ENCODE data around the gene ROBO1. TPM values are rescaled to one million over a fixed set of nuclear protein-coding genes. Genes with fewer than 3 reads are reported as not detected.

The ROBO1 gene
- total RNA-seq, 1 donor from 2014 or later: 43.7 TPM

DNA sequence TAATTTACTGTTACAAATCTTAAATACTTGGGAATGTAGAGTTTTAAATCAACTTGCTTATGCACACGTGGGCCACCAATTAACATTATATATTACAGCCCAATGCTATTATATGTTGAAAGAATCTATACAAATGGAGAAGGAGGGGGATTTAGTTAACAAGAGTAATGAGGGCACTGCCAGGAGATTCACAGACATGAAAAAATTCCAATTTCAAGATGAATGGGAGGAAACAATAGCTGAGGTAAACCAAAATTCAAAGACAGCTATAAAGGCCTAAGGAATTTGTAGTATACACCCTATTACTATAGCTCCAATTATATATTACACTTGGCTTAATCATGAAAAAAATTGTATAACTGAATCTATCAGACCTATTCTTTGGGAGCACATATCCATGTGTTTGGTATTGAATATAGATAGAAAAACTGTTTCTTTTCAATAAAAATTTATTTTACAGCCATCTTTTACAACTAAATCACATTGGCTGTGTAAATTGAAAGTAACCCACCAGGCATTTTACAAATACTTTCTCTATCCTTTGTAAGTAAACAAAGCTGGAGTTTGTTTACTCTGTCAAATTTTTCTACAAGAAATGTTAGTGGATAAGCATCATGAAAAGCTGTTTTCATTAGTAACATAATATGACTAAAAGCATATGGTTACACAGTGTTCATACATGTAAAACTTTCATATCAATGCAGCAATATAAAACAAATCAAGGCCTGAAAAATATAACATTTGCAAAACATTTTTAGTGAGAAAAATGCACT is 1045.8 kb downstream of the ROBO1 start:
- Mint-ChIP-seq H3K9me3 (ENCODE audit: low read depth) (no peaks in the 10 kb centered on the region), H3K27ac (ENCODE audit: unreplicated experiment) (no peak overlapping the region), H3K4me3 (ENCODE audit: unreplicated experiment) (no peak overlapping the region), H3K36me3 (ENCODE audit: low read depth) (no peaks in the 10 kb centered on the region), H3K4me1 (ENCODE audit: low read depth) (peaks cover 24% of the 10 kb centered on the region), H3K27me3 (ENCODE audit: low read depth) (no peaks in the 10 kb centered on the region)
- no peak for DNase-seq (ENCODE audit: low spot score)
- TF ChIP-seq, protein P1, sequence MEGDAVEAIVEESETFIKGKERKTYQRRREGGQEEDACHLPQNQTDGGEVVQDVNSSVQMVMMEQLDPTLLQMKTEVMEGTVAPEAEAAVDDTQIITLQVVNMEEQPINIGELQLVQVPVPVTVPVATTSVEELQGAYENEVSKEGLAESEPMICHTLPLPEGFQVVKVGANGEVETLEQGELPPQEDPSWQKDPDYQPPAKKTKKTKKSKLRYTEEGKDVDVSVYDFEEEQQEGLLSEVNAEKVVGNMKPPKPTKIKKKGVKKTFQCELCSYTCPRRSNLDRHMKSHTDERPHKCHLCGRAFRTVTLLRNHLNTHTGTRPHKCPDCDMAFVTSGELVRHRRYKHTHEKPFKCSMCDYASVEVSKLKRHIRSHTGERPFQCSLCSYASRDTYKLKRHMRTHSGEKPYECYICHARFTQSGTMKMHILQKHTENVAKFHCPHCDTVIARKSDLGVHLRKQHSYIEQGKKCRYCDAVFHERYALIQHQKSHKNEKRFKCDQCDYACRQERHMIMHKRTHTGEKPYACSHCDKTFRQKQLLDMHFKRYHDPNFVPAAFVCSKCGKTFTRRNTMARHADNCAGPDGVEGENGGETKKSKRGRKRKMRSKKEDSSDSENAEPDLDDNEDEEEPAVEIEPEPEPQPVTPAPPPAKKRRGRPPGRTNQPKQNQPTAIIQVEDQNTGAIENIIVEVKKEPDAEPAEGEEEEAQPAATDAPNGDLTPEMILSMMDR (IDR thresholded peaks at IDR 0.05): no peak

DNA sequence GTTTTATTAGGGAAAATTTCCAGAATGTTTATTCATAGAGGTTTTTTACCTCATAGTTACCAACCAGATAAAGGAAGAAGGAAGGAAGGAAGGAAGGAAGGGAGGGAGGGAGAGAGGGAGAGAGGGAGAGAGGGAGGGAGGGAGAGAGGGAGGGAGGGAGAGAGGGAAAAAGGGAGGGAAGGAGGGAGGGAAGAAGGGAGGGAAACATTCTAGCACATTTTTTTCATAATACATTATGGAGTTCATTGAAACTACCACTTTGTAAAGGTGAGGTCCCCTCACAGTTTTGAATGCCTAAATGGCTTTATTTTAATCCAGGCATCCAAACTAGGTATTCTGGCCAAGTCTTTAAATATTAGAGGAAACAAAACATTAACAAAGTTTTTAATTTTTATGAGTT is 1049.1 kb downstream of the ROBO1 start:
- H3K36me3 Mint-ChIP-seq (ENCODE audit: low read depth): peaks cover 8% of the 10 kb centered on the region
- H3K27me3 Mint-ChIP-seq (ENCODE audit: low read depth): no peaks in the 10 kb centered on the region
- peaks cover 3% of the 10 kb centered on the region for H3K9me3 Mint-ChIP-seq (ENCODE audit: low read depth)
- H3K4me1 Mint-ChIP-seq (ENCODE audit: low read depth): peaks cover 3% of the 10 kb centered on the region
- no peak overlapping the region for H3K27ac Mint-ChIP-seq (ENCODE audit: unreplicated experiment)
- TF ChIP-seq, protein P1 (IDR thresholded peaks at IDR 0.05): no peak
- DNase-seq (ENCODE audit: low spot score): no peak
- no peak overlapping the region for H3K4me3 Mint-ChIP-seq (ENCODE audit: unreplicated experiment)

DNA sequence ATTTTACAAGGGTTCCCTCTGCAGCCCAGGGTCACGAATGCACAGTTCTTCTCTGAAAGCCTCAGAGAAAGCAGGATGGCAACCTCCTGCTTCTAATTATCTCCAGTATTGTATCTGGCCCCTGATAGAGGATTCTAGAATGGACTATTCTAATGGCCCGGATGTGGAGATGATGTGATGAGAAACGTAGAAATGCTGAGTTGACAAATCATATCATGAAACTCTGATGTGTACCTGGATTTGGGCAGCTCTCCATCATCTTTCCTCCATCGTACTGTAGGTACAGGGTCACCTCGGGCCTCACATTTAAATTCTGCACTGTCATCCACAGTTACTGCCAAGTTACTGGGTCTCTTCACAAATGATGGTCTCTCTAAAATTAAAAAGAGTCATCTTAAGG is 1050.8 kb downstream of the ROBO1 start:
- peaks cover 3% of the 10 kb centered on the region for H3K9me3 Mint-ChIP-seq (ENCODE audit: low read depth)
- H3K27me3 Mint-ChIP-seq (ENCODE audit: low read depth): no peaks in the 10 kb centered on the region
- DNase-seq (ENCODE audit: low spot score): no peak
- no peaks in the 10 kb centered on the region for H3K4me1 Mint-ChIP-seq (ENCODE audit: low read depth)
- H3K4me3 Mint-ChIP-seq (ENCODE audit: unreplicated experiment): no peak overlapping the region
- no peak overlapping the region for H3K27ac Mint-ChIP-seq (ENCODE audit: unreplicated experiment)
- H3K36me3 Mint-ChIP-seq (ENCODE audit: low read depth): peaks cover 8% of the 10 kb centered on the region
- TF ChIP-seq, protein P1 (IDR thresholded peaks at IDR 0.05): no peak

DNA sequence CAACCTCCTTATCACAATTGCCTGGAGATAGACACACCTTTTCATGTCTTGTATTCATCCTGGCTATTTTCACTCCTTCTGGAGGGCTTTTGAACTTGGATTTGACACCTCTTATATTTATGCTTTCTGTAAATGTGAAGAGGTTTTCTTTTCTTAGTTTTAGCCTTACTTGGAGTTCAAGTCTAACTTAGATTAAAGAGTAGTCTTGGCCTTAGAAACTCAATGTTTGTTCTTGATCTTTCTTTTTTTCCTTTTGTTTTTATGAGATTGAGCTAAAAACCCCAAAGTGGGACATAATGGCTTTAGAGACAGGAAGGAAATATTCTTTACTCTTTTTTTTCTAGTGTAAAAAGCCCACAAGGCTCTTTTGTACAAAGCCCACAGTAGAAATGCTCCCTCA is 1054.9 kb downstream of the ROBO1 start:
- TF ChIP-seq, protein P1 (IDR thresholded peaks at IDR 0.05): no peak
- DNase-seq (ENCODE audit: low spot score): no peak
- no peak overlapping the region for H3K27ac Mint-ChIP-seq (ENCODE audit: unreplicated experiment)
- H3K4me3 Mint-ChIP-seq (ENCODE audit: unreplicated experiment): no peak overlapping the region
- peaks cover 3% of the 10 kb centered on the region for H3K9me3 Mint-ChIP-seq (ENCODE audit: low read depth)
- H3K36me3 Mint-ChIP-seq (ENCODE audit: low read depth): peaks cover 8% of the 10 kb centered on the region
- H3K4me1 Mint-ChIP-seq (ENCODE audit: low read depth): no peaks in the 10 kb centered on the region
- H3K27me3 Mint-ChIP-seq (ENCODE audit: low read depth): no peaks in the 10 kb centered on the region

DNA sequence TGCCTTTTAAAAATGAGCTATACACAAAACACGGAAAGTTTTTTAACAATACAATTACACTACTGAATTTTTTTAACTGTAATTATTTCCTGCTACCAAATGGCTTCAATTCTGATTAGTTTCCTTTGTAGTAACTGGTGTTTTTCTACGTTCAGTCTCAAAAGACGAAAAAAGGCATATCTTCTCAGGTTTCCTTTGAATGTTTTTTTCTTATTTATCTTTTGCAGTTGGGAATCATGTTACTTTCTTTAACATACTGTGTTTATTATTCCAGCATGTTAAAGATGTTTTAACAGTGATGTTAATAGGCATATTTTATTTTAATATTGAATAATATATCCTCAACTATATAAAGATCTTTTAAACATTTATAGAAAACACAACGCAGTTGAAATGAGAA is 1055.5 kb downstream of the ROBO1 start:
- Mint-ChIP-seq H3K36me3 (ENCODE audit: low read depth) (peaks cover 8% of the 10 kb centered on the region), H3K27me3 (ENCODE audit: low read depth) (no peaks in the 10 kb centered on the region), H3K9me3 (ENCODE audit: low read depth) (peaks cover 3% of the 10 kb centered on the region), H3K27ac (ENCODE audit: unreplicated experiment) (no peak overlapping the region), H3K4me1 (ENCODE audit: low read depth) (peaks cover 6% of the 10 kb centered on the region), H3K4me3 (ENCODE audit: unreplicated experiment) (no peak overlapping the region)
- TF ChIP-seq, protein P1 (IDR thresholded peaks at IDR 0.05): no peak
- DNase-seq (ENCODE audit: low spot score): no peak
